ENCODE data around the gene LEPROT. TPM values are rescaled to one million over a fixed set of nuclear protein-coding genes. Genes with fewer than 3 reads are reported as not detected.

Gene LEPROT
- total RNA-seq, 4 donors from 2014 or later = 70.1 to 159 (median 94.2) TPM

- Histone ChIP-seq H3K9me3 (no peaks in the 10 kb centered on the region), H3K27me3 (no peaks in the 10 kb centered on the region), H3K4me1 (peaks cover 20 to 41% of the 10 kb centered on the region in 2 donors), H3K36me3 (peaks cover 13 to 19% of the 10 kb centered on the region in 2 donors), H3K4me3 (replicated peaks in 1 of 3) (no peak overlapping the region), H3K27ac (no peak overlapping the region)
- WGBS, 2 donors = 98 to 99% methylated on average over 3 of the region's 3 CpGs
- no peak for DNase-seq
- TF ChIP-seq POLR2A (IDR thresholded peaks at IDR 0.05) = no peak
- TF ChIP-seq CTCF (IDR thresholded peaks at IDR 0.05) = no peak
- intact Hi-C loops (cut with DNase I) = no loop called here
Observed at GRCh38 chr1:65425697-65426096, 5.2 kb downstream of the LEPROT start.

- 89 to 95% methylated on average over 2 of the region's 2 CpGs for WGBS, 2 donors
- Histone ChIP-seq H3K27me3 (no peaks in the 10 kb centered on the region), H3K4me3 (replicated peaks in 1 of 3) (no peak overlapping the region), H3K36me3 (peaks cover 13 to 24% of the 10 kb centered on the region in 2 donors), H3K4me1 (peaks cover 0 to 28% of the 10 kb centered on the region in 2 donors), H3K27ac (peak overlapping the region in 2 of 3 donors; percentile 63 to 67), H3K9me3 (no peaks in the 10 kb centered on the region)
- intact Hi-C loops (cut with DNase I) = no loop called here
- no peak for DNase-seq
- TF ChIP-seq POLR2A (IDR thresholded peaks at IDR 0.05) (no peak), CTCF (IDR thresholded peaks at IDR 0.05) (no peak)
Observed at GRCh38 chr1:65429078-65429477, 8.6 kb downstream of the LEPROT start.

DNA sequence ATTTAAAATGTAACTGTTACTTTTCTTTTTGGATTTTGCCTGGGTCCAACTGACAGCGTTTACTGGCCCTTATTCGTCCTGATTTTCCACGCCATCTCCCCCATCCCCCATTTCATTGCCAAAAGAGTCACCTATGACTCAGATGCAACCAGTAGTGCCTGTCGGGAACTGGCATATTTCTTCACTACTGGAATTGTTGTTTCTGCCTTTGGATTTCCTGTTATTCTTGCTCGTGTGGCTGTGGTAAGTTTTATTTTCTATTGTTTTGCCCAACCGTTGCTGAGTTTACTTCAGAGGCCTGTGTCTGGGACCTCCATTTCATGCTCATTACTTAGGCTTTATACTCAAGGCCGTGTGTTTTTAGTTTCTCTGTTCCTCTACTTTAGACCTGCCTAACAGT, 9.3 kb downstream of the LEPROT start:
- Histone ChIP-seq H3K9me3 (no peaks in the 10 kb centered on the region), H3K4me1 (peaks cover 0 to 25% of the 10 kb centered on the region in 2 donors), H3K27me3 (no peaks in the 10 kb centered on the region), H3K36me3 (peaks cover 13 to 24% of the 10 kb centered on the region in 2 donors), H3K27ac (peak overlapping the region in 2 of 3 donors; percentile 63 to 67), H3K4me3 (replicated peaks in 1 of 3) (no peak overlapping the region)
- TF ChIP-seq POLR2A (IDR thresholded peaks at IDR 0.05) (no peak), CTCF (IDR thresholded peaks at IDR 0.05) (no peak)
- peak in 1 of 2 donors; percentile 10 for DNase-seq
- intact Hi-C loops (cut with DNase I) = no loop called here
- WGBS, 2 donors = 60 to 69% methylated on average over 7 of the region's 7 CpGs

- Histone ChIP-seq H3K27me3 (no peaks in the 10 kb centered on the region), H3K4me3 (replicated peaks in 1 of 3) (no peak overlapping the region), H3K27ac (peak overlapping the region in 1 of 3 donors; percentile 67), H3K4me1 (peaks cover 0 to 25% of the 10 kb centered on the region in 2 donors), H3K36me3 (peaks cover 3 to 17% of the 10 kb centered on the region in 2 donors), H3K9me3 (no peaks in the 10 kb centered on the region)
- intact Hi-C loops (cut with DNase I) = no loop called here
- DNase-seq = no peak
- WGBS, 2 donors = 0 to 54% methylated on average over 1 of the region's 1 CpG
- TF ChIP-seq CTCF (IDR thresholded peaks at IDR 0.05) = peak in 4 of 6 experiments; percentile 13 to 63 (median 36)
- no peak for TF ChIP-seq POLR2A (IDR thresholded peaks at IDR 0.05)
Observed at GRCh38 chr1:65431111-65431705, 10.7 kb downstream of the LEPROT start.

DNA sequence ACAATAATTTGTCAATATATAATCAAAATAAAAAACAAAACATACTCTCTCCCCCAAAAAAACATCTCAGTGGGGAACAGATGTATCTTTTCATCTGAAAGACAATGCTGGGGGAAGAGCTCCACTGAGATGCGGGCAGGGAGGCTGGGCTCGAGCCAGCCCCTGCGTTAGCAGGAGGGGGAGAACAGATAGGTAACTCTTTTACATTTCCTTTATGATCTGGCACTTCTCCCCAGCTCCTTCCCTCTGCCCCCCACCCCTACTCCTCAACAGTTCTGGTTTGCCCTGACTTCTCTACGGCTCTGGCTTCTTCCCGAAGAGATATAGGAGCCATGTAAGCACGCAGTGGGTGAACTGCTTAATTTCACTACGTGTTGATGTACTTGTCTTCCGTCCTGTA, 12.4 kb downstream of the LEPROT start:
- Histone ChIP-seq H3K27ac (no peak overlapping the region), H3K27me3 (no peaks in the 10 kb centered on the region), H3K4me3 (replicated peaks in 1 of 3) (no peak overlapping the region), H3K36me3 (peaks cover 0 to 6% of the 10 kb centered on the region in 2 donors), H3K4me1 (peaks cover 0 to 25% of the 10 kb centered on the region in 2 donors), H3K9me3 (no peaks in the 10 kb centered on the region)
- TF ChIP-seq CTCF (IDR thresholded peaks at IDR 0.05) (no peak), POLR2A (IDR thresholded peaks at IDR 0.05) (no peak)
- no peak for DNase-seq
- 80 to 82% methylated on average over 8 of the region's 8 CpGs for whole genome bisulfite sequencing, 2 donors
- intact Hi-C loops (cut with DNase I) = no loop called here
